Adrenal gland (tissue), 12 donors: ENCODE measurements around the gene FBLIM1. TPM values are rescaled to one million over a fixed set of nuclear protein-coding genes. Genes with fewer than 3 reads are reported as not detected.
A peak's percentile ranks its signal among the peaks of the same experiment; 100 is the strongest.

ENCODE experiments used
- DNase-seq, 7 donors: peaks; one replicate each; pipeline ENCODE4 v3.0.0-alpha.2; 2019 to 2020
- H3K27ac ChIP-seq, 5 donors: fragments of 200-600 bp; sonication (generic) in 4 of 5; 1 replicate in 3 of 5; 2 replicates in 2 of 5; pipeline versions ENCODE4 v1.5.1 to v1.8.0; 2016 to 2020; ENCODE audit warnings: mild to moderate bottlenecking in 1 of 5
- H3K27me3 ChIP-seq: fragments of 200-600 bp; 2 replicates; pipeline ENCODE4 v1.8.0; 2021
- H3K36me3 ChIP-seq, 2 donors: fragments of 200-600 bp; replicated peaks in 1 of 2; 1 replicate in 1 of 2; 2 replicates in 1 of 2; pipeline versions ENCODE4 v1.5.1 to v1.8.0; 2018 to 2022
- H3K4me1 ChIP-seq, 2 donors: fragments of 200-600 bp; replicated peaks in 1 of 2; 1 replicate in 1 of 2; 2 replicates in 1 of 2; pipeline versions ENCODE4 v1.5.1 to v1.8.0; 2018 to 2021
- H3K4me3 ChIP-seq, 4 donors: fragments of 200-600 bp; sonication (generic) in 3 of 4; one replicate each; pipeline ENCODE4 v1.5.1; 2016 to 2018
- H3K9me3 ChIP-seq, 3 donors: fragments of 200-600 bp; sonication (generic) in 1 of 3; replicated peaks in 1 of 3; 1 replicate in 2 of 3; 2 replicates in 1 of 3; pipeline versions ENCODE4 v1.5.1 to v1.8.0; 2016 to 2021
- CTCF ChIP-seq, 6 experiments: fragments of 450-650 bp in 4 of 6; fragments of 200-600 bp in 2 of 6; sonication (generic) in 1 of 6; IDR thresholded peaks; 1 replicate in 5 of 6; 2 replicates in 1 of 6; pipeline versions ENCODE4 v1.5.1 to v1.8.0; 2016 to 2021; ENCODE audit warnings: antibody characterized with exemption in 6 of 6, mild to moderate bottlenecking in 2 of 6, moderate library complexity in 1 of 6
- POLR2A ChIP-seq, 2 donors: fragments of 450-650 bp; IDR thresholded peaks; one replicate each; pipeline ENCODE4 v1.6.1; 2017; ENCODE audit warnings: antibody characterized with exemption in 2 of 2, mild to moderate bottlenecking in 2 of 2, moderate library complexity in 1 of 2
- WGBS, 4 donors: extraction: QIAGEN DNeasy Blood & Tissue Kit in 2 of 4; methylation state at CpG; one replicate each; pipeline versions ENCODE4 v1.1.5 to v1.1.7; 2013 to 2017; 5-methylcytosine and 5-hydroxymethylcytosine counted together
- intact Hi-C, 2 donors: fragments of 100-400 bp; cut with DNase I; formaldehyde crosslinking; loops; one replicate each; pipeline versions ENCODE4 v1.14.1 to v1.15.0; 2022 to 2023
- polyA plus RNA-seq, 3 donors: library from polyadenylated mRNA; stranded (reverse); fragments of 200-250 nt in 2 of 3; fragments of 350-450 nt in 1 of 3; fragmentation: Illumina TruSeq in 1 of 3; extraction: RNeasy Lipid Tissue Mini Kit (QIAGEN cat#74804) in 1 of 3; gene quantifications; one replicate each; pipeline ENCODE4 v1.2.3, GENCODE V29; 2013 to 2014
- total RNA-seq, 9 donors: library from RNA; depleted of rRNA in 4 of 9; stranded (reverse); fragments of >200 nt in 4 of 9; fragments of 120-200 nt in 1 of 9; fragmentation: NEBNext Ultra II Directional in 1 of 9; extraction: Animal tissue kit (Norgen Biotek cat#: 25700) in 1 of 9; gene quantifications; one replicate each; pipeline versions ENCODE4 v1.1.0 to v1.2.4, GENCODE V29; 2013 to 2023
- donor health status: healthy with polysubstance abuse.
- donor health status: Bipolar disorder and iron deficiency.
- donor health status: DM: yes; HTN: yes; CAD: no.
- donor health status: DM: no; HTN: no; CAD: no.
- donor health status: DM: no; HTN: no; CAD: no.
- donor health status: DM: yes; HTN: yes; CAD: no.

Gene FBLIM1
- total and polyA plus RNA-seq, 12 donors = 4.0 to 103 (median 44.4) TPM

DNA sequence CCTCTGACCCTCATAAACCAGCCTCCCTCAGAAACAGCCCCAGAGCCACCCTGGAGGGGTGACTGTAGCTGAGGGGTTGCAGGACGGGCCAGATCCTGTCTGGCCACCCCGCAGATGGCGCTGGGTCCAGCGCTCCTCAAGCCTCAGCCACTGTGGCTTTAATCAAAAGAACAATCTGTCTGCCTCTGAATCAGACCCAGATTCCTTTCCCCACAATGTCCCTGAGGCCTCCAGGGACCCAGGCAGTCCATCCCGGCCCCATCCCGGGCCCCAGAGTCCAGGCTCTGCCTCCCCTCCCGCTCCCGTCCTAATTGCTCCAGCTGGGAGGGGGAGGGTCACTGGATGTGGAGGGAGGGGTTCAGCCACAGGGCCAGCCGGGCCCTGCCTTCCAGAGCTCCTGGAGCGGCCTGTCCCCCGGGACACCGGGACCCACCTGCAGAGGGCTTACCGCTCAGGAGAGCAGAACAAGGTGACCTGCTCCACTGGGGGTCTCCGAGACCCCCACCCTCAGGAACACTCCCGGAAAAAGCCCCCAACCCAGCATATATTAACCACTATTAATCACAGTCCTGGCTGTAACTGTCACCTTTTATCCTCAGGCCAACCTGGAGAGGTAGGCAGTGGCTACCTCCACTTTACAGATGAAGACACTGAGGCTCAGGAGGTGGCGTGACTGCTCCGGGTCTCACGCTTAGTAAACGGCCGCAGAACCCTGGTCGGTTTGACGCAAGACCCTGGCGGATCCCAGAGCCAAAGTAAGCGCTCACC lies 836 bp upstream of the FBLIM1 start:
- intact Hi-C loops = no loop called here

GRCh38 chr1:15758953-15759661 lies 512 bp downstream of the FBLIM1 start:
- TF ChIP-seq POLR2A (IDR thresholded peaks at IDR 0.05) (no peak), CTCF (IDR thresholded peaks at IDR 0.05) (no peak)

More for the DNA sequence above, 836 bp upstream of the FBLIM1 start:
- TF ChIP-seq POLR2A (IDR thresholded peaks at IDR 0.05) (no peak), CTCF (IDR thresholded peaks at IDR 0.05) (no peak)
- 12 to 28% (median 22%) methylated on average over 17 to 24 of the region's 24 CpGs for WGBS, 4 donors
- Histone ChIP-seq H3K27ac (peak overlapping the region in 2 of 5 donors; percentile 82 to 93), H3K27me3 (peaks cover 7% of the 10 kb centered on the region), H3K36me3 (no peaks in the 10 kb centered on the region), H3K9me3 (no peaks in the 10 kb centered on the region), H3K4me1 (peaks cover 6 to 35% of the 10 kb centered on the region in 2 donors), H3K4me3 (peak overlapping the region in 1 of 4 donors; percentile 75)
- DNase-seq = peak in 1 of 7 donors; percentile 37

GRCh38 chr1:15760520-15761211 lies 2.1 kb downstream of the FBLIM1 start:
- Histone ChIP-seq H3K27me3 (peaks cover 7% of the 10 kb centered on the region), H3K27ac (peak overlapping the region in 2 of 5 donors; percentile 82 to 93), H3K36me3 (peaks cover 0 to 9% of the 10 kb centered on the region in 2 donors), H3K4me1 (peaks cover 6 to 35% of the 10 kb centered on the region in 2 donors), H3K9me3 (no peaks in the 10 kb centered on the region), H3K4me3 (peak overlapping the region in 1 of 4 donors; percentile 75)
- intact Hi-C loops = no loop called here
- peak in 6 of 7 donors; percentile 36 to 71 (median 51) for DNase-seq
- whole genome bisulfite sequencing, 4 donors = 54 to 79% (median 55%) methylated on average over 6 to 12 of the region's 12 CpGs
- no peak for TF ChIP-seq POLR2A (IDR thresholded peaks at IDR 0.05)
- TF ChIP-seq CTCF (IDR thresholded peaks at IDR 0.05) = no peak

More at GRCh38 chr1:15758953-15759661, 512 bp downstream of the FBLIM1 start:
- Histone ChIP-seq H3K36me3 (no peaks in the 10 kb centered on the region), H3K9me3 (no peaks in the 10 kb centered on the region), H3K27me3 (peaks cover 7% of the 10 kb centered on the region), H3K4me1 (peaks cover 6 to 35% of the 10 kb centered on the region in 2 donors), H3K4me3 (peak overlapping the region in 3 of 4 donors; percentile 25 to 75 (median 32)), H3K27ac (peak overlapping the region in 4 of 5 donors; percentile 32 to 93 (median 78))
- no peak for DNase-seq
- WGBS, 4 donors = 8 to 54% (median 19%) methylated on average over 2 to 58 of the region's 58 CpGs
- intact Hi-C loops = no loop called here
